Fibroblast of the conjunctiva (primary cell): Measurements from ENCODE around the gene CCR1.
"Not testable (repeated sequence)": the region's sequence is repeated elsewhere in the genome, so short reads cannot be mapped to it uniquely, and the experiment has no call there.

Experiments
- DNase-seq: peaks from one replicate; pipeline ENCODE4 v3.0.0-alpha.2; 2010; ENCODE audit warnings: low read depth

Gene CCR1

DNA sequence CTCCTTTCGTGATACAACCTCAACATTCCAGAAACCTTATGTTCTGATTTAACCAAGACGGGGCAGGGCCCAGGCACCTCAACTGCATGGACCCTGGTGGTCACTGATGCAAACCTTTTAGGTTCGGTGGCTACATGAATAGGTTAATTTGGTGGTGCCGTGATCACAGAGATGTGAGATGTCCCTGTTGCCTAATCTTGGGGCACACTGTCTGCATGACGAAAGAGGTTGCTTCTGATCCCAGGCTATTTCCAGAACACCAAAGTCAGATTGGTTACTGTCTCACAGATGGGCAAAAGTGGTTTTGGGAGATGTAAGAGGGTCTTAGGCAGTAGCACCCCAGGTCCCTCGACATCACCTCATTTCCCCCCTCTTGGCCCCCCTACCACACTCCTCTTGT lies 4.0 kb upstream of the CCR1 start:
- DNase-seq, result no peak

GRCh38 chr3:46209746-46210470 lies 1.8 kb upstream of the CCR1 start:
- DNase-seq, result no peak

- no peak for DNase-seq
These were observed 940 bp upstream of the CCR1 start for GRCh38 chr3:46209053-46209452.

DNA sequence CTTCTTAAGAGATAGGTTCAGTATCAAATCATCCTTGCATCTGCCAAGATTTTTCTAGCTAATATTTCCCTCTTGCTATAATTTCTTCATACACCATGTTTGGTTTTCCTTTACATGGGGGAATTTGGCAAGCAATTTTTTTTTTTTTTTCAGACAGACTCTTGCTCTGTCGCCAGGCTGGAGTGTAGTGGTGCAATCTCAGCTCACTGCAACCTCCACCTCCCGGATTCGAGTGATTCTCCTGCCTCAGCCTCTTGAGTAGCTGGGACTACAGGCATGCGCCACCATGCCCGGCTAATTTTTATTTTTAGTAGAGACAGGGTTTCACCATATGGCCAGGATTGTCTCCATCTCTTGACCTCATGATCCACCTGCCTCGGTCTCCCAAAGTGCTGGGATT lies 599 bp downstream of the CCR1 start:
- DNase-seq, result not testable (repeated sequence)

- DNase-seq, result no peak
These were observed 1.7 kb downstream of the CCR1 start for GRCh38 chr3:46206282-46207015.

DNA sequence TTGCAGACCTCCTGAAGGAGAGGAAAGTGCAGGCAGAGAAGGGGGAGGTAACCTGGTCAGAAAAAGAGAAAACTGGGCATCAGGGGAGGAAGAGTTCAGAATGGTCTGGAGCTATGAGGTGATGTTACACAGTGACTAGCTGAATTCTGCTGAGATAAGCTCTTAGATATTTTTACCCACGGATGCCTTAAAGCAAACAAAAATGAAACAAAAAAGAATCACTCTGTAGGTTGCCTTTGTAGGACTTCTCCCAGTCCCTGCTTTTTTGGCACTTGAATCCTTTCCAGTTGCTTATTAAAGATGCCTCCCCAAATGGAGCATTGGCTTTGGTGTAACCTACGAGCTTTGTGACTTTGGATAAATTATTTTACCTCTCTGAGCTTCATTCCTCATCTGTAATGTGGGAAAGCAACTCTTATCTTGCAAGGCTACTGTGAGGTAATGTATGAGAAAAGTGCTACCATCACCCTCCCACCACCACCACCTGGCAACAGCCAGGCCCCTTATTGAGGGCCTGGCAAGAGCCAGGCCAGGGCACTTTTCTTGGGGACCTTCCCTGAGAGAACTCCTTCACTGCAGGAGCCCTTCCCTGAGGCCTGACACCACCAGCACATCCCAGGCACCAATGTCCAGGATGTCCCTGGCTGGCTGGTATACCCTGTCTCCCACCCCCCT lies 2.7 kb downstream of the CCR1 start:
- DNase-seq, result no peak

GRCh38 chr3:46203681-46204080 lies 4.4 kb downstream of the CCR1 start:
- DNase-seq, result no peak

DNA sequence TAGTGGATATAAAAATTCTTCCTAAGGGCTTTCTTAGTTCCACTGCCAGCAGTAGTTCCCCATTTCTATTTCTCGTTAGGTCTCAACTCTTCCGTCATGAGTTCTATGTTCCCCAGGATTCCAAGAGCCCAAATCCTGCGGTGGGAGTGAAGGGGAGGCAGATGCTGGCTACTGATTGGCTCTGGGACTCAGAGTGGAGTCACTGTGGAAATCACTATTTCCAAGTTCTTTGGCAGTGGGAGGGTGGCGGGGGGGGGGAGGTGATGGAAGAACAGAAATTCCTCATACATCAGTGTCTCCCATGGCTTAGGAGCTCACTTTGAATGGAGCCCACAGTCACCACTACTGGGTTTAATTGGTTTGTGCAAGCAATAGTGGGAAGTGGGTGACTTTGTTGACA lies 5.6 kb downstream of the CCR1 start:
- DNase-seq, result no peak

- DNase-seq, result no peak
These were observed 7.3 kb downstream of the CCR1 start for GRCh38 chr3:46200790-46201189.

DNA sequence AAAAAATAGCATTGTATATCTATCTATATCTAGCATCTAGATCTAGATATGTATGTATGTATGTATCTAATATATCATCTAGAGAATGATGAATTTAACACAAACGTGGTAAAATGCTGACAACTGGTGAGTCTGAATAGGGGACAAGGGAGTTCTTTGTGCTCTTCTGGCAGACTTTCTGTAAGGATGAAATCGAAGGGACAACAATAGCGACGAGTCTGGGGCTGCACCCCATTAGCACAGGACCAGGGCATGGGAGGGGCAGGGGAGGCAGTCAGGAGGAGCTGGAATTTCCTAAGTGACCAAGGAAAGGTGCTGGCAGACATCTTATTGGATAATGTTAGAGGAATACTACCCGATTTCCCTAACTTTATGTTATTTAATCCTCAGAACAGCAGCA lies 7.9 kb downstream of the CCR1 start:
- no peak for DNase-seq

GRCh38 chr3:46196261-46196957 lies 11.7 kb downstream of the CCR1 start:
- DNase-seq, result no peak

- DNase-seq, result no peak
These were observed 13.1 kb downstream of the CCR1 start for GRCh38 chr3:46194868-46195553.

GRCh38 chr3:46193436-46193835 lies 14.7 kb downstream of the CCR1 start:
- no peak for DNase-seq

DNA sequence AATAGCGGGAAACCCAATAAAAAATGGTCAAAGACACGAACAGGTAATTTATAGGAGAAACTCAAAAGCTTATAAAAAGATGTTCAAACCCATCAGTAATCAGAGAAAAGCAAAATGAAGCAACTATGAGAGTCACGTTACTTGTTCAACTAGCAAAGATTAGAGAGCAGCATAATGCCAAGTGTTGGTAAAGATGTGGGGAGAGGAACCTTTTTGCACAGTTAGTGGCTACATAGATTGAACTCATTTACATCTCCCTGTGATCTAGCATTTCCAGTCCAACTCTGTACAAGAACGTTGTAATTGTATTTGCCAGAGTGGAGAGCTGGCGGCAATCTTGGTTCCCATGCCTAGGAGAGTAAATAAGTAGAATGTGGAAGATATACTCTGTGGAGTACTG lies 15.2 kb downstream of the CCR1 start:
- DNase-seq, result no peak

DNA sequence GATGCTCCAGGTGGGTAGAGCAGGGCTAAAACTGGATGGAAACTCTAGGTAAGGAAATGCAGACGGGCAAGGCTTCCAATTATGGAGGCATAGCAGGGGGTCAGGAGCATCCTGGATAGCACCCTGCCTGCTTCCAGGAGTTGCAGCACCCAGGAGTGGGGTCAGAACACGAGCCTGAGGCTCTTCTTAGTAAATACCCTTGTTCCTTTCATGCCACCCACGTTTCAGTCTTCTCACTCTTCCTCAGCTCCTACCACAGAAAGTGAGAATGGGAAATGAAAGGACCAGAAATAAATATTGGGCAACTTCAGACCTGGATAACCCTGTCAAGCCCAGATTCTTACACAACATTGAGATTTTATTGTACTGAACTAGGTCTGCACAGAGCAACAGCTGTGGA lies 16.4 kb downstream of the CCR1 start:
- no peak for DNase-seq

- no peak for DNase-seq
These were observed 19.4 kb downstream of the CCR1 start for GRCh38 chr3:46188708-46189107.

DNA sequence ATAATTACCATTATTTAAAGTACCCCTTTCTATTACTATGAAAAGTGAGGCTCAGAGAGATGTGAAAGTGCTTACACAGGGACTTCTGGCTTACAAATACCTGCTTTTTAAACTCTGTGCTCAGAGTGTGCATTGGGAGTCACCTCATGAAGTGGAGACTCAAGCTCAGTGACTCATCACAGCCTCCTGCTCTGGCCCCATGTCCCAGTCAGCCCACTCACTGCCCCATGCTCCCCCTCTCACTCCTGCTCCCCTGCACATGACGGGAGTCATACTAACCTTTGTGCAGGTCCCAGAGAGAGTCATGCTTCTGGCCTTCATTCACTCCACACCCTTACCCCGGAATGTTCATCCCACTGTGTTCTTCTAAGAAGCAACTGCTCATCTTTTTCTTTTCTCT lies 20.2 kb downstream of the CCR1 start:
- DNase-seq, result no peak

GRCh38 chr3:46187341-46187700 lies 20.8 kb downstream of the CCR1 start:
- no peak for DNase-seq

GRCh38 chr3:46186471-46187340 lies 21.4 kb downstream of the CCR1 start:
- DNase-seq, result no peak

GRCh38 chr3:46184469-46184868 lies 23.6 kb downstream of the CCR1 start:
- peak; percentile 32 for DNase-seq

- no peak for DNase-seq
These were observed 24.8 kb downstream of the CCR1 start for GRCh38 chr3:46183330-46183729.
